Prostate gland (tissue), 2 donors: ENCODE measurements around the gene CYRIA. TPM values are rescaled to one million over a fixed set of nuclear protein-coding genes. Genes with fewer than 3 reads are reported as not detected.
A peak's percentile ranks its signal among the peaks of the same experiment; 100 is the strongest.

Experiments
- DNase-seq: peaks from one replicate; pipeline ENCODE4 v3.0.0-alpha.2; 2019; ENCODE audit warnings: low spot score
- H3K27ac ChIP-seq, 2 donors: fragments of 200-600 bp; sonication (generic); 2 replicates each; pipeline ENCODE4 v1.5.1; 2017 to 2019
- H3K27me3 ChIP-seq: fragments of 200-600 bp; sonication (generic); replicated peaks from 2 replicates; pipeline ENCODE4 v1.5.1; 2019; ENCODE audit not compliant: insufficient read depth
- H3K36me3 ChIP-seq, 2 donors: fragments of 200-600 bp; sonication (generic); 1 replicate in 1 of 2; 2 replicates in 1 of 2; pipeline versions ENCODE4 v1.5.1 to v1.8.1; 2017 to 2019
- H3K4me1 ChIP-seq: fragments of 200-600 bp; sonication (generic); replicated peaks from 2 replicates; pipeline ENCODE4 v1.5.1; 2019
- H3K4me3 ChIP-seq, 2 donors: fragments of 200-600 bp; sonication (generic); 2 replicates each; pipeline ENCODE4 v1.5.1; 2017 to 2019
- H3K9me3 ChIP-seq: fragments of 200-600 bp; sonication (generic); 2 replicates; pipeline ENCODE4 v1.5.1; 2017
- CTCF ChIP-seq, 4 experiments: fragments of 200-600 bp in 2 of 4; fragments of 450-650 bp in 2 of 4; sonication (generic) in 2 of 4; IDR thresholded peaks; 1 replicate in 3 of 4; 2 replicates in 1 of 4; pipeline ENCODE4 v1.5.1; 2016 to 2019; ENCODE audit warnings: antibody characterized with exemption in 4 of 4, mild to moderate bottlenecking in 2 of 4, moderate library complexity in 2 of 4
- POLR2A ChIP-seq: fragments of 450-650 bp; IDR thresholded peaks from one replicate; pipeline ENCODE4 v1.6.1; 2016; ENCODE audit warnings: antibody characterized with exemption, mild to moderate bottlenecking
- POLR2AphosphoS5 ChIP-seq: sonication (generic); formaldehyde crosslinking; IDR thresholded peaks from one replicate; pipeline ENCODE4 v1.6.1; 2017; ENCODE audit warnings: antibody characterized with exemption
- WGBS: methylation state at CpG from one replicate; pipeline ENCODE4 v1.1.5; 2018; 5-methylcytosine and 5-hydroxymethylcytosine counted together
- intact Hi-C: fragments of 100-400 bp; cut with DNase I; formaldehyde crosslinking; loops from one replicate; pipeline ENCODE4 v1.14.2; 2022
- total RNA-seq, 2 donors: library from RNA; depleted of rRNA; stranded (reverse); fragments of >200 nt; gene quantifications; one replicate each; pipeline ENCODE4 v1.1.0, GENCODE V29; 2016

The CYRIA gene
- total RNA-seq, 2 donors from 2014 or later = 6.5 to 10.3 TPM

DNA sequence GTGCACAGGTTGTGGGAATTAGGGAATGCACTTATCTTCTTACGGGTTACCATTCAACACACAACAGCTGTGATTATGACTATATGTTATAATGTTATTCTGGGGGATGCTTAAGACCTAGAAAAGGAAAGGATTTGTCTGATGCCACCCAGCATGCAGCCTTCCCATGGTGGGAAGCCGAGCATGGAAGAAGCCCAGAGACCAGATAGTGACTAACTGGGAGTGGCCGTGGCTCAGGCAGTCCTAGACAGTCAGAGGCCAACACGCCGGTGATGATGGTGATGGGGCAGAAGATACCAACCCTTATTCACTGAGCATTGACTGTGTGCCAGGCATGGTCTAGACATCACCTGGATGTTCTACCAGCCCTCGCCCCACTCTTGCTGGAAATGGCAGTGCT lies 35.9 kb downstream of the CYRIA start:
- no peak overlapping the region for H3K4me3 ChIP-seq
- H3K27ac ChIP-seq = no peak overlapping the region
- H3K4me1 ChIP-seq = no peaks in the 10 kb centered on the region
- H3K27me3 ChIP-seq = no peaks in the 10 kb centered on the region
- DNase-seq = no peak
- TF ChIP-seq POLR2A = no peak
- no peaks in the 10 kb centered on the region for H3K36me3 ChIP-seq
- no peaks in the 10 kb centered on the region for H3K9me3 ChIP-seq
- intact Hi-C loops = no loop called here
- WGBS = 98% methylated on average over 6 of the region's 6 CpGs

GRCh38 chr2:16629044-16629443 lies 36.6 kb downstream of the CYRIA start:
- H3K4me3 ChIP-seq = no peak overlapping the region
- no peaks in the 10 kb centered on the region for H3K9me3 ChIP-seq
- WGBS = 80% methylated on average over 5 of the region's 5 CpGs
- intact Hi-C loops = no loop called here
- DNase-seq = no peak
- no peak for TF ChIP-seq POLR2AphosphoS5
- TF ChIP-seq POLR2A = no peak
- TF ChIP-seq CTCF (IDR thresholded peaks at IDR 0.05) = no peak
- H3K36me3 ChIP-seq = no peaks in the 10 kb centered on the region
- no peak overlapping the region for H3K27ac ChIP-seq
- H3K4me1 ChIP-seq = no peaks in the 10 kb centered on the region
- H3K27me3 ChIP-seq = no peaks in the 10 kb centered on the region

DNA sequence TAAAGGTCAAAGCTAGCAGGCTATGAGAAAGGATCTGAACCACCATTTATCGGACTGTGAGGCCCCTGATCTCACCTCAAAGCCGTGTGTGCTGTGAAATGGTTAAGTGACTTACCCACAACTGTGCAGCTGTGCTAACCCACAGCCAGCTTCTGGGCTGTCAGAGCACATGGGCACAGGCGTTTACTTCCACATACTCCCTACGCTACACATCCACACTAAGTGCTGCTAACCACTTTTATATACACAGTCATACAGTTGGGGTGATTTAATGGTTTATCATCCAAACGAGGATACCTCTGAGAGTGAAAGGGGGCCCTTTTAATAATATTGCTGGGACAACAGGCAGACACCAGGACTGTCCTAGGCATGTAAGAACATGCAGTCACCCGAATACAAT lies 37.3 kb downstream of the CYRIA start:
- Histone ChIP-seq H3K36me3 (no peaks in the 10 kb centered on the region), H3K27ac (no peak overlapping the region), H3K27me3 (no peaks in the 10 kb centered on the region), H3K4me3 (no peak overlapping the region), H3K4me1 (no peaks in the 10 kb centered on the region), H3K9me3 (no peaks in the 10 kb centered on the region)
- 70% methylated on average over 6 of the region's 6 CpGs for WGBS
- intact Hi-C loops = no loop called here
- TF ChIP-seq POLR2AphosphoS5 (no peak), POLR2A (no peak), CTCF (IDR thresholded peaks at IDR 0.05) (no peak)
- no peak for DNase-seq

DNA sequence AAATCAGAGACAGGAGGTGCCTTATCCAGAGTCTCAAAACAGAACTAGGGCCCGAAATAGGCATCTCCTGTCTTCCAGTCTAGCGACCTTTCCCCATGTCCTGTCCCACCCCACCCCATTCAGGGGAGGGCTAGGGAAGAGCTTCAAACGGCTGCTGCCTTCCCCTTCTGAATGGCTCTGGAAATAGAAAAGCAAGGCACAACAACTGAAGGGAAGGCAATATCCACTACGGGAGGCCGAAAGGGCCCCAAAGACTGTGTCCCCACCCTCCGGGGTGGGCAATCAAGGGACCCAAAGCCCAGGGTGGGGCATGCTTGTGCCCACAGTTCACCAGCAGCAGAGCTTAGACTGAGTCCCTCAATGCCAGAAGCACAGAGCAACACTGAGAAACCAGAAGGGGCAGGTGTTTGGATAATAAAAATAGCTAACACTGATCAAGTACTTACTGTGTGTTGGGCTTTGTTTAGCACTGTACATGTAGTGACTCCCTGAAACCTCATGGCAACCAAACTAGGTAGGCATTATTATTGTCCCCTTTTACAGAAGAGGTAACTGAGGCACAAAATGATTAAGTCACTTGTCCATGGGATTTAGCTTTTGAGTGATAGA lies 38.5 kb downstream of the CYRIA start:
- H3K36me3 ChIP-seq = no peaks in the 10 kb centered on the region
- WGBS = 81% methylated on average over 6 of the region's 6 CpGs
- TF ChIP-seq POLR2AphosphoS5 (no peak), POLR2A (no peak), CTCF (IDR thresholded peaks at IDR 0.05) (no peak)
- no peaks in the 10 kb centered on the region for H3K27me3 ChIP-seq
- no peak overlapping the region for H3K4me3 ChIP-seq
- intact Hi-C loops = no loop called here
- H3K4me1 ChIP-seq = no peaks in the 10 kb centered on the region
- DNase-seq = no peak
- H3K9me3 ChIP-seq = no peaks in the 10 kb centered on the region
- no peak overlapping the region for H3K27ac ChIP-seq

- H3K36me3 ChIP-seq = no peaks in the 10 kb centered on the region
- H3K27ac ChIP-seq = peak overlapping the region in 1 of 2 donors; percentile 17
- H3K27me3 ChIP-seq = no peaks in the 10 kb centered on the region
- no peaks in the 10 kb centered on the region for H3K9me3 ChIP-seq
- H3K4me3 ChIP-seq = no peak overlapping the region
- H3K4me1 ChIP-seq = no peaks in the 10 kb centered on the region
- intact Hi-C loops = no loop called here
- WGBS = 58% methylated on average over 3 of the region's 3 CpGs
- TF ChIP-seq POLR2A (no peak), CTCF (IDR thresholded peaks at IDR 0.05) (no peak), POLR2AphosphoS5 (no peak)
- DNase-seq = no peak
Observed at GRCh38 chr2:16626497-16626896, 39.1 kb downstream of the CYRIA start.
